Activated T-cell treated with anti-CD3 and anti-CD28 coated beads, Interleukin-2, amount 50 U/mL, for 72 hours (primary cell): Measurements from ENCODE around the gene UTP14C. TPM values are rescaled to one million over a fixed set of nuclear protein-coding genes. Genes with fewer than 3 reads are reported as not detected.
"Not testable (repeated sequence)": the region's sequence is repeated elsewhere in the genome, so short reads cannot be mapped to it uniquely, and the experiment has no call there.

Experiments
- ATAC-seq, 2 donors: fragments of 150-1000 bp; cut with Tn5 transposase; replicated peaks in 1 of 2; 2 replicates each; pipeline ENCODE4 v1.10.0; 2021; ENCODE audit warnings: moderate library complexity in 2 of 2, mild to moderate bottlenecking in 1 of 2
- DNase-seq, 2 donors: peaks; one replicate each; pipeline ENCODE4 v3.0.0; 2021 to 2022; ENCODE audit warnings: mixed read lengths in 1 of 2
- H3K27ac Mint-ChIP-seq: one replicate; pipeline ENCODE4 v1.8.0; 2022; ENCODE audit warnings: mild to moderate bottlenecking, moderate library complexity, mixed read lengths
- H3K27me3 Mint-ChIP-seq: one replicate; pipeline ENCODE4 v1.8.0; 2022; ENCODE audit warnings: low read depth, mixed read lengths
- H3K36me3 Mint-ChIP-seq, 2 donors: one replicate each; pipeline ENCODE4 v1.8.0; 2022; ENCODE audit warnings: mixed read lengths in 2 of 2, mild to moderate bottlenecking in 1 of 2; ENCODE audit not compliant: insufficient read depth in 2 of 2
- H3K4me1 Mint-ChIP-seq: one replicate; pipeline ENCODE4 v1.8.0; 2022; ENCODE audit warnings: low read depth, mixed read lengths
- H3K4me3 Mint-ChIP-seq, 2 donors: one replicate each; pipeline ENCODE4 v1.8.0; 2022; ENCODE audit warnings: mild to moderate bottlenecking in 2 of 2, mixed read lengths in 2 of 2, moderate library complexity in 2 of 2
- H3K9me3 Mint-ChIP-seq, 2 donors: one replicate each; pipeline ENCODE4 v1.8.0; 2022; ENCODE audit warnings: mixed read lengths in 2 of 2
- total RNA-seq, 2 donors: library from RNA; stranded (reverse); gene quantifications; one replicate each; pipeline ENCODE4 v1.2.3, GENCODE V29; 2022

The UTP14C gene
- total RNA-seq, 2 donors from 2014 or later = 10.0 to 10.4 TPM

GRCh38 chr13:52010890-52011631 is 13.4 kb upstream of the UTP14C start, which contains the start of gene ATP7B:
TSS of gene ATP7B (minus strand) at chr13:52011450. CDS start at chr13:52011337, 113 bp downstream.
- Mint-ChIP-seq H3K27me3 (peaks cover 22% of the 10 kb centered on the region), H3K9me3 (no peaks in the 10 kb centered on the region), H3K4me3 (peak within 1 kb of the TSS; percentile 93 to 99), H3K36me3 (peaks cover 5 to 7% of the 10 kb centered on the region in 2 donors), H3K27ac (peak within 1 kb of the TSS; percentile 97), H3K4me1 (peaks cover 16% of the 10 kb centered on the region)
- peak; percentile 12 to 18 for ATAC-seq
- DNase-seq = peak; percentile 40 to 43

GRCh38 chr13:52011632-52012511 is 12.6 kb upstream of the UTP14C start, which contains the start of gene ALG11:
TSS of gene ALG11 (plus strand) at chr13:52012398. CDS start at chr13:52012419, 21 bp downstream.
- H3K27me3 Mint-ChIP-seq = peaks cover 22% of the 10 kb centered on the region
- H3K9me3 Mint-ChIP-seq = no peaks in the 10 kb centered on the region
- ATAC-seq = peak; percentile 98 to 99
- H3K27ac Mint-ChIP-seq = peak within 1 kb of the TSS; percentile 97
- DNase-seq = peak; percentile 100
- H3K36me3 Mint-ChIP-seq = peaks cover 7 to 8% of the 10 kb centered on the region in 2 donors
- peaks cover 16% of the 10 kb centered on the region for H3K4me1 Mint-ChIP-seq
- peak within 1 kb of the TSS; percentile 93 to 99 for H3K4me3 Mint-ChIP-seq

- Mint-ChIP-seq H3K4me3 (peak overlapping the region; percentile 93 to 99), H3K36me3 (peaks cover 7 to 8% of the 10 kb centered on the region in 2 donors), H3K27ac (peak overlapping the region; percentile 97), H3K27me3 (peaks cover 22% of the 10 kb centered on the region), H3K9me3 (no peaks in the 10 kb centered on the region), H3K4me1 (peaks cover 16% of the 10 kb centered on the region)
- DNase-seq = no peak
- no peak for ATAC-seq
Observed at GRCh38 chr13:52012512-52012836, 12.0 kb upstream of the UTP14C start.

- no peak overlapping the region for H3K27ac Mint-ChIP-seq
- H3K9me3 Mint-ChIP-seq = no peaks in the 10 kb centered on the region
- DNase-seq (no peak), ATAC-seq (no peak)
- H3K27me3 Mint-ChIP-seq = peaks cover 1% of the 10 kb centered on the region
- H3K36me3 Mint-ChIP-seq = peaks cover 7 to 20% of the 10 kb centered on the region in 2 donors
- H3K4me3 Mint-ChIP-seq = no peak overlapping the region
- peaks cover 18% of the 10 kb centered on the region for H3K4me1 Mint-ChIP-seq
Observed at GRCh38 chr13:52016296-52016695, 8.2 kb upstream of the UTP14C start.

GRCh38 chr13:52020191-52020590 is 4.3 kb upstream of the UTP14C start:
- peaks cover 10 to 35% of the 10 kb centered on the region in 2 donors for H3K36me3 Mint-ChIP-seq
- H3K4me1 Mint-ChIP-seq = peaks cover 9% of the 10 kb centered on the region
- DNase-seq (no peak), ATAC-seq (no peak)
- no peak overlapping the region for H3K4me3 Mint-ChIP-seq
- no peak overlapping the region for H3K27ac Mint-ChIP-seq
- no peaks in the 10 kb centered on the region for H3K27me3 Mint-ChIP-seq
- H3K9me3 Mint-ChIP-seq = no peaks in the 10 kb centered on the region

- ATAC-seq = no peak
- Mint-ChIP-seq H3K4me1 (peaks cover 21% of the 10 kb centered on the region), H3K36me3 (peaks cover 19 to 44% of the 10 kb centered on the region in 2 donors), H3K9me3 (peaks cover 4 to 5% of the 10 kb centered on the region in 2 donors), H3K27ac (no peak overlapping the region), H3K4me3 (no peak overlapping the region), H3K27me3 (no peaks in the 10 kb centered on the region)
- DNase-seq = no peak
Observed at GRCh38 chr13:52022356-52022755, 2.1 kb upstream of the UTP14C start.

GRCh38 chr13:52025475-52026245 is 1.2 kb downstream of the UTP14C start:
- H3K4me1 Mint-ChIP-seq = peaks cover 12% of the 10 kb centered on the region
- H3K27ac Mint-ChIP-seq = no peak overlapping the region
- H3K27me3 Mint-ChIP-seq = no peaks in the 10 kb centered on the region
- H3K9me3 Mint-ChIP-seq = peaks cover 6 to 11% of the 10 kb centered on the region in 2 donors
- no peak for ATAC-seq
- peaks cover 30 to 48% of the 10 kb centered on the region in 2 donors for H3K36me3 Mint-ChIP-seq
- H3K4me3 Mint-ChIP-seq = no peak overlapping the region
- DNase-seq = no peak

- H3K4me1 Mint-ChIP-seq = peaks cover 12% of the 10 kb centered on the region
- ATAC-seq (no peak), DNase-seq (no peak)
- peaks cover 6 to 11% of the 10 kb centered on the region in 2 donors for H3K9me3 Mint-ChIP-seq
- H3K4me3 Mint-ChIP-seq = no peak overlapping the region
- peaks cover 30 to 44% of the 10 kb centered on the region in 2 donors for H3K36me3 Mint-ChIP-seq
- no peak overlapping the region for H3K27ac Mint-ChIP-seq
- H3K27me3 Mint-ChIP-seq = no peaks in the 10 kb centered on the region
Observed at GRCh38 chr13:52026246-52026626, 1.7 kb downstream of the UTP14C start.

GRCh38 chr13:52027832-52028231 is 3.3 kb downstream of the UTP14C start:
- no peak for ATAC-seq
- DNase-seq = no peak
- Mint-ChIP-seq H3K27me3 (no peaks in the 10 kb centered on the region), H3K36me3 (peaks cover 30 to 41% of the 10 kb centered on the region in 2 donors), H3K4me3 (no peak overlapping the region), H3K4me1 (peaks cover 12% of the 10 kb centered on the region), H3K9me3 (peaks cover 6 to 11% of the 10 kb centered on the region in 2 donors), H3K27ac (no peak overlapping the region)

- Mint-ChIP-seq H3K27ac (peak overlapping the region; percentile 38), H3K4me3 (no peak overlapping the region), H3K9me3 (peaks cover 6 to 11% of the 10 kb centered on the region in 2 donors), H3K36me3 (peaks cover 27 to 33% of the 10 kb centered on the region in 2 donors), H3K27me3 (no peaks in the 10 kb centered on the region), H3K4me1 (peaks cover 12% of the 10 kb centered on the region)
- no peak for ATAC-seq
- no peak for DNase-seq
Observed at GRCh38 chr13:52029569-52029968, 5.1 kb downstream of the UTP14C start.

- Mint-ChIP-seq H3K36me3 (peaks cover 24 to 26% of the 10 kb centered on the region in 2 donors), H3K9me3 (peaks cover 6 to 11% of the 10 kb centered on the region in 2 donors), H3K4me1 (peaks cover 12% of the 10 kb centered on the region)
- H3K27me3 Mint-ChIP-seq, ATAC-seq, H3K27ac Mint-ChIP-seq, DNase-seq, H3K4me3 Mint-ChIP-seq: not testable (repeated sequence)
Observed at GRCh38 chr13:52030401-52030800, 5.9 kb downstream of the UTP14C start.

- ATAC-seq = no peak
- peaks cover 11 to 13% of the 10 kb centered on the region in 2 donors for H3K36me3 Mint-ChIP-seq
- no peak for DNase-seq
Observed at GRCh38 chr13:52033039-52033438, 8.5 kb downstream of the UTP14C start.

More at GRCh38 chr13:52033039-52033438, 8.5 kb downstream of the UTP14C start:
- no peak overlapping the region for H3K4me3 Mint-ChIP-seq
- no peak overlapping the region for H3K27ac Mint-ChIP-seq
- no peaks in the 10 kb centered on the region for H3K27me3 Mint-ChIP-seq
- H3K9me3 Mint-ChIP-seq = peaks cover 2 to 6% of the 10 kb centered on the region in 2 donors
- H3K4me1 Mint-ChIP-seq = no peaks in the 10 kb centered on the region
